NCI-H1092 (cell line): ENCODE measurements around the gene OOSP4A.

Experiments used
- DNase-seq: peaks from one replicate; lab custom pipeline; 2025; lab: John Stamatoyannopoulos, UW

The OOSP4A gene

GRCh38 chr11:59963733-59964132 lies at the start of gene OOSP4A:
Gene OOSP4A, plus strand, starts transcription at chr11:59964033. Its CDS starts 0 bp downstream, at chr11:59964033.
- no peak for DNase-seq

GRCh38 chr11:59918480-59918879 lies 45.4 kb upstream of the OOSP4A start:
- no peak for DNase-seq

- DNase-seq: no peak
Observed at GRCh38 chr11:59918987-59919589, 44.7 kb upstream of the OOSP4A start.

- DNase-seq: no peak
Observed at GRCh38 chr11:59923813-59924212, 40.0 kb upstream of the OOSP4A start.

- DNase-seq: no peak
Observed at GRCh38 chr11:59931688-59932087, 32.1 kb upstream of the OOSP4A start.

GRCh38 chr11:59938132-59938531 lies 25.7 kb upstream of the OOSP4A start, which contains the start of gene OOSP1:
Gene OOSP1, plus strand, starts transcription at chr11:59938432. Its CDS starts 23 bp downstream, at chr11:59938455.
- DNase-seq: no peak

- DNase-seq: no peak
Observed at GRCh38 chr11:59938718-59939117, 25.1 kb upstream of the OOSP4A start.

- DNase-seq: no peak
Observed at GRCh38 chr11:59939482-59939881, 24.4 kb upstream of the OOSP4A start.

GRCh38 chr11:59941091-59941490 lies 22.7 kb upstream of the OOSP4A start:
- no peak for DNase-seq

- no peak for DNase-seq
Observed at GRCh38 chr11:59943997-59944714, 19.7 kb upstream of the OOSP4A start.

- DNase-seq: no peak
Observed at GRCh38 chr11:59944720-59945119, 19.1 kb upstream of the OOSP4A start.

GRCh38 chr11:59953463-59954218 lies 10.2 kb upstream of the OOSP4A start:
- no peak for DNase-seq

GRCh38 chr11:59954219-59954847 lies 9.5 kb upstream of the OOSP4A start:
- no peak for DNase-seq

GRCh38 chr11:59957094-59957493 lies 6.7 kb upstream of the OOSP4A start:
- DNase-seq: no peak

GRCh38 chr11:59960502-59961381 lies 3.1 kb upstream of the OOSP4A start:
- DNase-seq: no peak

- DNase-seq: no peak
Observed at GRCh38 chr11:59962107-59962482, 1.7 kb upstream of the OOSP4A start.

- no peak for DNase-seq
Observed at GRCh38 chr11:59965424-59965823, 1.6 kb downstream of the OOSP4A start.

- DNase-seq: no peak
Observed at GRCh38 chr11:59966201-59966600, 2.4 kb downstream of the OOSP4A start.

- no peak for DNase-seq
Observed at GRCh38 chr11:59967677-59968394, 4.0 kb downstream of the OOSP4A start.

- no peak for DNase-seq
Observed at GRCh38 chr11:59968395-59968783, 4.6 kb downstream of the OOSP4A start.

GRCh38 chr11:59973097-59973496 lies 9.3 kb downstream of the OOSP4A start:
- DNase-seq: no peak
